22Rv1 (cell line): ENCODE results near the gene ORM1.

ENCODE experiments used
- CTCF ChIP-seq: fragments of 450-650 bp; IDR thresholded peaks from 2 replicates; pipeline ENCODE4 v1.5.1; 2017; ENCODE audit warnings: mild to moderate bottlenecking
- ZFX ChIP-seq: fragments of 450-650 bp; IDR thresholded peaks from 2 replicates; pipeline ENCODE4 v1.6.1; 2017; ENCODE audit warnings: antibody characterized with exemption, borderline replicate concordance

GRCh38 chr9:114344188-114344566, 21.3 kb downstream of the ORM1 start:
- TF ChIP-seq CTCF (no peak), ZFX (no peak)
